GM23338 (cell line): ENCODE results near the gene SPG7.

ENCODE experiments used
- CTCF ChIP-seq, 2 experiments: fragments of 200-600 bp in 1 of 2; sonication (generic) in 1 of 2; conservative IDR thresholded peaks; 2 replicates each; pipeline versions ENCODE4 v1.5.1 to v1.6.1; 2016 to 2017; ENCODE audit warnings: antibody characterized with exemption in 2 of 2, low read depth in 2 of 2, mild to moderate bottlenecking in 2 of 2, moderate library complexity in 1 of 2
- EZH2phosphoT487 ChIP-seq: fragments of 200-600 bp; sonication (generic); IDR thresholded peaks from one replicate; pipeline ENCODE4 v1.8.1; 2018; ENCODE audit warnings: antibody characterized with exemption; ENCODE audit not compliant: unreplicated experiment
- POLR2AphosphoS5 ChIP-seq: IDR thresholded peaks from 2 replicates; pipeline ENCODE4 v1.6.1; 2016; ENCODE audit warnings: antibody characterized with exemption, low read depth
- REST ChIP-seq: IDR thresholded peaks from one replicate; pipeline ENCODE4 v1.6.1; 2018; ENCODE audit warnings: antibody characterized with exemption; ENCODE audit not compliant: unreplicated experiment

GRCh38 chr16:89576153-89577054 lies 68.2 kb downstream of the SPG7 start:
- TF ChIP-seq EZH2phosphoT487 (no peak), CTCF (conservative IDR thresholded peaks at IDR 0.05; ENCODE audit: low read depth in 2 of 2) (no peak), POLR2AphosphoS5 (no peak), REST (no peak)
